HG02588 (cell line): ENCODE results near the gene SLBP.
A peak's percentile ranks its signal among the peaks of the same experiment; 100 is the strongest.

Experiments used
- ATAC-seq: cut with Tn5 transposase; IDR thresholded peaks from one replicate; pipeline ENCODE4 v1.9.1; 2021; ENCODE audit warnings: mild to moderate bottlenecking, moderate library complexity; ENCODE audit not compliant: unreplicated experiment

Gene SLBP

DNA sequence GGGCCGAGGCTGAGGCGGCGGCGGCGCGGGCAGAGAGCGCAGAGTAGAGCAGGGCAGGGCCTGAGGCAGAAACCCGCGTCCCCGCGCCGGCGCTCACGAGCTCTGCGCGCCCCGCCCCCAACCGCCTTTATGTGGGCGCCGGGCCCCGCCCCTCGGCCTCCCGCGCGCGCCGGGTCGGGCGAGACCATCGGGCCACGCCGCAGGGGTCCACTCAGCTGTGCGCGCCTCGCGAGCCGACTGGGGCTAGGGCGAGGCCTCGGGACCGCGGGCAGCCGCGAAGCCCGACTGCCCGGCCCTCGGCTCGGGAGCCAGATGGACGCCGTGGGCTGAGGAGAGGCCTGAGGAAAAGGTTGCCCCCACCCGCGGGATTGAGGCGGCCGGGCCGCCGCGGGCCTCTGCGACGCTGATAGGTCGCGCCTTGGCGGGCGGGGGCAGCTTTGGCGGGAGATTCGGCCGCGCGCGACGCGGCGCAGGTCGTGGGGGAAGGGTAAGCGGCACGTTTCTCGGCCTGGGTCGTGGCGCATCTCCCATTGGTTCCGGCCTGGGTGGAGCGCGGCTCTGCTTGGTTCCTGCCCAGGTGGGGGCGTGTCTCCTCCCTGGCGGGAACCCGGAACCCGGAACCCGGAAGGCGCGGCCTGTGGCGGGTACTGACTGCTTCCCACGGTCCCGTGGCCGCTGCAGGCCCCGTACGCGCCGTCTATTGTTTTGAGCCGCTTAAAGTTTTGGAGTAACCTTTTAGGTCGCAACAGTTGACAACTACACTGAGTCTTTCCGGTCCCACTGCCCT is at the start of gene SLBP:
TSS of gene SLBP (minus strand) at position 104 of the 787 bp plus-strand sequence. CDS start 131 bp downstream, outside the sequence.
- peak; percentile 70 for ATAC-seq

DNA sequence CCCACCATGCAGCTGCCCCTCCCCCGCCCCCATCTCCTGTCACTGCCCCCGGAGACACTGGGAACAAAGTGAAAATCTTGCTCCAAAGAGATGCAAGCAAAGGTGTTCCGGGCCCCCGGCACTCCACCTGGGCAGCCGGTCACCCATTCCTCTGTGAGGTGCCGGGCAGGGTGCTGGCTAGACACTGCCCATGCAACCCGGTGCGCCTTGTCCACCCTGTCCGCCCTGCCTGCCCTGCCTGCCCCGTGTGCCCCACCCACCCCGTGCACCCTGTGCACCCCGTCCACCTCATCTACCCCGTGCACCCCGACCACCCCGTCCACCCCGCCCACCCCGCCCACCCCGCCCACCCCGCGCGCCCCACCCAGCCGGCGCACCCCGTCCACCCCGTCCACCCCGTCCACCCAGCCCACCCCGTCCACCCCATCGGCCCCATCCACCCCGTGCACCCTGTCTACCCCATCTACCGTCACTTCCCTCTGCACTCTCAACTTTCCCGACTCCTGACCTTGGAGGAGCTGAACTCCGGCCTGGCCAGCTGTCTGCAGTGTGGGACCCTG is 49.1 kb upstream of the SLBP start:
- ATAC-seq = no peak

DNA sequence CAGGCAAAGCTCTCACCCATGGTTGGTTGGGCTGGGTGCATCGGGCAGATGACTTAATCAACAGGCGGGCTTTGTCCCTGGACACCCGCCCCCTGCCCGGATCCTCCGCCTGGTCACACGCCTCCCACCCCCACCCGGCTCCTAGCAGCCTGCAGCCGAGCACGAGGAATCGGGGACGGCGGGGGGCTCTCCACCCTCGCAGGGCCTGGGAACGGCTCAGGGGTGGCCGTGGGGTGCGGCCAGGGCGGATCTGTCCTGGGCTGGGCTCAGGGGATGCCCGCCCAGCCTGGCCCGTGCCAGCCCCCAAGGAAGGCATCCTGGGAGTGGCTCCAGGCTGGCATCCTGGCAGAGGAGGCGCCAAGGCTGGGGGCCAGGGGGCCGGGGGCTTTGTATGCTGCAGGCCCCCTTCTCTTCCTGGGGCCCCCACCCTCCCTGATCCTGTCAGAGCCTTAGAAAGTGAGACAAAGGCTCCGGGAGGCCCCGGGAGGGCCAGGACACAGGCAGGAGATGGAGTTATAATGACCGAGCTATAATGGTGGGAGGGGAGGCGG is 48.5 kb upstream of the SLBP start:
- no peak for ATAC-seq

DNA sequence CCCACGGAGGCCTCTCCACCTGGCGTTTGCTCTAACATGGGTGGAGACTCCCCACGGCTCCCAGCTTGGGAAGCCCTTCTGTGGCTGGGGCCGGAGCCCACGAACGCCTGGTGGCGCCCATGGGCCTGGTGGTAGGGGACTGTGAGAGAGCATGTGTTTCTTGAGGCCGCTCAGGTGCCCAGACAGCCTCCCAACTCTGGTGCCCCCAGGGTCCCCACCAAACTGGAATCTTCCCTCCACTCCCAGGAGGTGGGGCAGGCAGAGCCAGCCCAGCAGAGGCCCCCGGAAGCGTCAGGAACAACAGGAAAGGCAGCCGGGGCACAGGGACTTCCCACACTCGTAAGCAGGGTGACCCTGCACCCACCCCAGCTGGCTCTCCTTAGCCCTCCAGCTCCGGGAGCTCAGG is 47.7 kb upstream of the SLBP start:
- no peak for ATAC-seq

DNA sequence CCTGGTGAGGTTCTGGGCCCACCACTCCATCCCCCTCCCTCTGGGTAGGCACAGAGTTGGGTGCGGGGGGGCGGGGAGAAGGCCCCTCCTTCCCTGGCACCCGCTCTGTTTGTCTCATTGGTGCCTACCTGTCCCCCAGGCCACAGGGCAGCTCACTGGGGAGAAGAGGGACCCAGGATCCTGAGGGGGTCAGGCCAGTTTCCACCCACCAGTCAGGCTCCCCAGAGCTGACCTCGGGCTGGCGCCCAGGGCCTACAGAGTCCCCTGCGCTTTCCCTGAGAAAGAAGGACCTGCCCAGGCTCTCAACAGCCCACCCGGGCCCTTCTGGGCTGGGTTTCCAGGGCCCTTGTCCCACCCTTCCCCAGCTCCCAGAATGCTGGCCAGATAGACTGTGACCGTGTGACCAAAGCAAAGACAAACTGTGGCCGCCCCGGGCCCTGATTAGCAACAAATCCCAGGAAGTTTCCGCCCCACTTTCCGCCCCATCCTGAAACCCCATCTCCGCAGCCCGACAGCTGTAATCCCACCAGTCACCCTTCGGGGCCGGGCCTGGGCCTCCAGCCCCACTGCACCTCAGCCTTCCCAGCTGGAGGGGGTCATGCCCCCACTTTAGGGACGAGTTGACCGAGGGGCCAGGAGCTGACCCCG is 47.2 kb upstream of the SLBP start:
- ATAC-seq = no peak

DNA sequence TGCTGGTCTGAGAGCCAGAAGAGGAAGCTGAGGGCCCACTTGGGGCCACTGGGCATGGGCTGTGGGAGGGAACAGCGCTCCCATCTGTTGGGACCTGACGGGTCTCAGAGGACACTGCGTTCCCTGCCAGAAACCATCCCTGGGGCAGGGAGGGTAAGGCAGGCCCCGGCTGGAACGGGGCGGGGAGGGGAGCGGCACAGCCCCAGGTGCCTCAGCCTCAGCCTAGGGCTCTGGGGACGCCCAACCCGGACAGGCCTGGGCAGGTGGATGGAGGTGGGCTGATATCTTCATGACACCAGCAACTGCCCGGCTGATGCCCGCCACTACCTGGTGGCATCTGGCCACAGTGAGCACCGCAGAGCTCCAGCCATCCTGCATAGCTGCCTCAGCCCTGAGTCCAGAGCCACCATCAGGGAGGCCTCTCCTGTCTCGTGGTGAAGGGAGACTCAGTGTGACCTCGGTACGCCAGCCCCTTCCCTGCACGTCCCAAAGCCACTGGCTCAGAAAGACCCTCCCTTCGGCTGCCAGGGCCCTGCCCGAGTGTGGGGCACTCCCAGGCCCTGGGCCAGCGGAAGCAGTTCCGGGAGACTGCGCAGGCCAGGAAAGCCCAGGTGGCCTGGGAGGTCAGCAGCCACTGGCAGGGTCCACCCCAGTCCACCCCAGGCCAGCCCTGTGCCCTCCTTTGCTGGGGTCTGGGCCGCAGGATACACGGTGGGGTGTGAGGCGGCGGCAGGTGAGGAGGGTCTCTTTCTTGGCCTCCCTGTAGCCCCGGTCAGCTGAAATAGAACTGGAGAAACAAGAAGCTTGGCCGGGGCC is 46.4 kb upstream of the SLBP start:
- no peak for ATAC-seq

DNA sequence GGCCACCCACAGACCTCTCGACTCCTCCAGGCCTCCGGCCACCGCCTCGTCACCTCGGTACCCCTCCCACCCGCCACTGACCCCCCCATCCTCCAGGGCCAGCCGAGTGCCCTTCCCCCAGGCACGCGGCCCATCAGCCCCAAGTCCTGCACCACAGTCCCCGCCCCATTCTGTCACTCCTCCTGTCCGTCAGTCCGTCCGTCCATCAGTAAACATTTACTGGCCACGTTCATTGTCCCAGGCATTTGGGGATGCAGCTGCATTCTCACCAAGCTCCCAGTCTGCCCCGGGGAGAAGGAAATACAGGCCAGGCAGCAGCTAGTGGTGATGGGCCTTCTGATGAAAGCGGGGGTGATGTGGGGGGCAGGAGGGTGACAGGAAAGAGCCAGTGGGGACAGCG is 45.7 kb upstream of the SLBP start:
- no peak for ATAC-seq

DNA sequence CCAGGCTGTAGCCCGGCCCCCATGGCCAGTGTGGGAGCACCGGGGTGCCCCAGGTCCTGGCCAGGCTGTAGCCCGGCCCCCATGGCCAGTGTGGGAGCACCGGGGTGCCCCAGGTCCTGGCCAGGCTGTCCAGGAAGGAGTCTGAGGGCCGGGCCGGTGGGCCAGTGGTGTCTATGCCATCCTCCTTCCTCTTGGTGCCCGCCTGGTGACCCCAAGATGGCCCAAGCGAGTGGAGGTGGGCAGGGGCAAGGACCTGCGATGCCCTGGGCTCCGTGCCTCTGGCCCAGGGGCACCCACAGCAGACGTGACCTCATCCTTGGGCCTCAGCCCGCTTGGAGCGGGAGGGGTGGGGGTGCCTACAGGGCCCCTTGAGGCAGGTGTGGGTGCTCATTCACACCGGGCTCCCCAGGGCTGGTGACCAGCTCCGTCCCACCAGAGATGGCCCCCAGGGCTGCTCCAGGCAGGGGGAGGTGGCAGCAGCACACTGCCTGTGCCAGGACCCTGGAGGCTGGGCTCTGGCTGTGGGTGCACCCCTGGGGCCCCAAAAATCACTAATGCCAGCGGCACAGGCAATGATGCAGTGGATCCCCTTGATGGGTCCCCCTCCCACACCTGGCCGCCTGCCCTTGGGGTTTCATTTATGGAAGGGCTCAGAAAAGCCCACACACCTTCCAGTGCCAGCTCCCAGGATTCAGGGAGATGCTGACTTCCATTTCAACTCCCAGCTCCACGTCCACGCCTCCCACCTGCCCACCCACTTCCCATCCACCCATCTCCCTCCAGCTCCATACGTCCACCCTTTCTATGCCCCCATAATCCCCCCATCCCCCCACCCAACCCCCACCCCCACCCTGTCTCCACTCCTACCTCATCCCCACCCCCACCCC is 45.0 kb upstream of the SLBP start:
- ATAC-seq = no peak

DNA sequence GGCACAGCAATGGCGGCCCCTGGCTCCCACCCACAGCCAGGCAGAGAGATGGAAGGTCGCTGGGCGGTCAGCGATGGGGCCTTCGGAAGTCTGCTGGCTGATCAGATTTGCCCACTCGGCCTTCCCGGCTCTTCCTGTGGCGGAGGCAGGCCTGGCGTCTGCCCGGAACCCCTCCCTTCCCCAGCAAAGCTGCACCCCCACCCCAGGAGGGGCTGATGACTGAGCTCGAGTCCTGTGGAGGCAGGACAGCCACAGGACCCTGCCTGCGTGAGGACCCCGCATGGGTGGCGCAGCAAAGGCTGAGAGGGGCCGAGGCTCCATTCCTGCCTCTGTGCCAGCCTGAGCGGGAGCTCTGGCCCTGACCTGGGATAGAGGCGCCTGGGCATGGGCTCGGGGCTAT is 44.0 kb upstream of the SLBP start:
- ATAC-seq = no peak

DNA sequence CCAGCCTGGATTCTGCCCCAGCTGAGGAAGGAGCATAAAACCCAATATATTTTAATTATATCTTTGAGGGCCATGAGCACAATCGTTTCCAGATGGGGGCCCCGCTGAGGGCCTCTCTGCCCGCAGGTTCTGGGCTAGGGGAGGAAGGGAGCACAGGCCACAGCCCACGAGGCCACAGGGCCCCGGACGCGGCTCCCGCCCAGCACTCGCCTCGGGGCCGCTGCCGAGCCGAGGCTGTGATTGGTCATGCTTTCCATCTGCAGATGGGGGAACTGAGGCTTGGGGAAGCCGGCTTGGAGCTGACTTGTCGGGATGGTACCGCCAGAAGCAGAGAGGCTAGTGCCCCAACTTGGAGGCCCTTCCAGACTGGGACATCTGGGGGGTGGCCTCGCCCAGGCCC is 43.2 kb upstream of the SLBP start:
- no peak for ATAC-seq

DNA sequence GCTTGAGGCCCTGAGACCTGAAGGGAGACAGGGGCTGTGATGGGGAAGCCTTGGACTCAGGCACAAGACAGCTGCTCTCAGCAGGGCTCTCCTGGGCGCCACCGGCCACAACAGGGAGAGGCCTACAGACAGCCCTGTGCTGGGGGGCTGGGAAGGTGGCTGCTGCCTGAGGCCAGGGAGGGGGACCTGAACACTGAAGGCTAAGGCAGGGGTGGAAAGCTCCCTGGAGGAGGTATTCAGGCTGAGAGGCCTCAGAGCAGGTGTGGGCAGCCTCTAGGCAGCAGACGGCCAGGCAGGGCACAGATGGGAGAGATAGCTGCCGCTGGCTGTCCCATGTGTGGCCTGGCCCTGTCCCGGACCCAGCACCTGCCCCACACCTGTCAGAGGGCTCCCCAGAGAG is 42.2 kb upstream of the SLBP start:
- ATAC-seq = no peak

DNA sequence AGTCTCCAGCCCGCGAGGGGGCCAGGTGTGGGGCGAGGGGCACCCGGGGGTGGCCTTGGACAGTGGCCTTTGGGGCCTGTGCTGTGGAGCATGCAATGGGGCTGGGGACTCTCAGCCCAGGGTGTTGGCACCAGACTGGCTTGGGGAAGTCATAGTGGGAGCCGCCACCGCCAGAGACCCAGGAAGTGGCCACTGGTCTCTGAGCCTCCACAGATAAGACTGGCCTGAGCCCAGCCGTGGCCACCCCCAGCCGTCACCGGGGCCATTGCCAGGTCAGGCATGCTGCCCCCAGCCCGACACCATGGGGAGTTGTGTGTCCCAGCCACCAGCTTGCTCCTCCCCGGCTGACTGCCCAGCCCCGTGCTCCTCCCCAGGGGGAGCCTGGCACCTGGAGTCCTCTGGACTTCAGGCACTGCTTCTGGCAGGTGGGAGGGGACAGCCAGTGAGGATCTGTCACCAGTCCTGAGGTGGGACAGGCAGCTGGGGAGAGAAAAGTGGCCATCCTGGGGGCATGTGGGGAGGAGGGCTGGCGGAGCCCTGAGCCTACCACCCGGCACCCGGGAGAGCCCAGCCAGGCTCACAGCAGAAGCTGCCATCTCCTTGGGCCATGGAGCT is 41.7 kb upstream of the SLBP start:
- no peak for ATAC-seq

DNA sequence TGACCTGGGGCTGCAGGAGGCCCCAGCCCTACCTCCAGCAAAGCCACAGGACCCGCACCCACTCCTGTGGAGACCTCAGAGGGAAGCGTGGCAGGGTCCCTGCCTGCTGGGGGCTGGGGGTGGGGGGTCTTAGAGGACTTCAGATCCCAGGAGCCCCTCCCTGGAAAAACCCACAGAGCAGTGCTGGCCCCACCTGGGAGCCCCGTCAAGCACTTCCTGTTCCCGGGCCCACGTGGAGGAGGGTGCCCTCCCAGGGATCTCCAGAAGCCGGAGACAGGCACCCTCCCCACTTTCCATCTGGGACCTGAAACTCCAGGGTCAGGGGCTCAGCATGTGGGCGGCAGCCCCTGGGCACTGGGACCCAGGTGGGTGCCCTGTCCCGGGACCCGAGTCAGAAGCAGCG is 41.2 kb upstream of the SLBP start:
- no peak for ATAC-seq

DNA sequence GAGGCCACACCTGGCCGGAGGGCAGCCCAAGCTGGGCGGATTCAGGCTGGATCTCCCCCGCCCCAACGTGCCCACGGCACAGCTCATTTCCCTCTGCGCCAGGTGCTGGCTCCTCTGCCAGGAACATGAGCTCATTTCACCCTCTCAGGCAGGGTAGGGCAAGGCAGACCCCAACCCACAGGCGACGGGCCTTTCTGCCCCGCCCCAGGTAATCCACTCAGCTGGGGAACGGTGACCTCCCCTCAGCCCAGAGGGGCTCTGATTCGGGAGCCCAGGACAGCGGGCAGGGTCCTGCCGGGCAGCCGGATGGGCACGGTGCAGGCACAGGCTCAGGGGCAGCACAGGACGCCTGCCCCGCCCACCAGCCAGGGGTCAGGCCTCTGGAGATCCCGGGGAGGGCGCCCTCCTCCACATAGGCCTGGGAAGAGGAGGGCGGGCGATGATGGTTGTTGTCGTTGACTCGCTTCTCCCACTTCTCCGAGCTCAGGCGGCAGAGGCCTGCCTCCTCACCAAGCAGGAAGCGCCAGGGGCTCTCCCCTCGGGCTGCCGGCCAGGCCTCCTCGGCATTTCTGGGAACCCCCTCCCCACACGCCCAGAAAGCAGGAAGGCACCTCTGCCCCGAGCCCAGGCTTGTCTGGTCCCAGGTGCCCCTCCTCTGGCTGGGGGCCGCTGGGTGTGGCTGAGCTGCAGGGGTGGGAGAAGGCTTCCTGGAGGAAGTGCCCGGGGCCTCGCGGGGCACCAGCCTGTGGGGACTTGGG is 40.3 kb upstream of the SLBP start:
- ATAC-seq = no peak

DNA sequence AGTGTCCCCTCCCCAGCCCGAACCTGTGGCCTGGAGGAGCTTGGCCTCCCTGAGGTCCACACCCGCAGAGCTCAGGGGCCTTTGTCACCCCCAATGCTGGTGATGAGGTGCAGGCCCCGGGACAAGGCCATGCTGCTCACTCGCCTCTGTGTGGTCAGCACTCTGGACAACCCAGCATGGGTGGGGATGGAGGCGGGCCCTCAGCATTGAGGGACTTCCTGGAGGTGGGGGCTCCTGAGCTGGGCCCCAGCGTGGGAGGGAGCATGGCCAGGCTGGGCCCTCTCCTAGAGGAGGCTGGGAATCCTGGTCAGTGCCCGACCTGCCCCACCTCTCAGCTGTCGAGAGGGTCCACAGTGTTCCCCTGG is 39.8 kb upstream of the SLBP start:
- ATAC-seq = no peak

DNA sequence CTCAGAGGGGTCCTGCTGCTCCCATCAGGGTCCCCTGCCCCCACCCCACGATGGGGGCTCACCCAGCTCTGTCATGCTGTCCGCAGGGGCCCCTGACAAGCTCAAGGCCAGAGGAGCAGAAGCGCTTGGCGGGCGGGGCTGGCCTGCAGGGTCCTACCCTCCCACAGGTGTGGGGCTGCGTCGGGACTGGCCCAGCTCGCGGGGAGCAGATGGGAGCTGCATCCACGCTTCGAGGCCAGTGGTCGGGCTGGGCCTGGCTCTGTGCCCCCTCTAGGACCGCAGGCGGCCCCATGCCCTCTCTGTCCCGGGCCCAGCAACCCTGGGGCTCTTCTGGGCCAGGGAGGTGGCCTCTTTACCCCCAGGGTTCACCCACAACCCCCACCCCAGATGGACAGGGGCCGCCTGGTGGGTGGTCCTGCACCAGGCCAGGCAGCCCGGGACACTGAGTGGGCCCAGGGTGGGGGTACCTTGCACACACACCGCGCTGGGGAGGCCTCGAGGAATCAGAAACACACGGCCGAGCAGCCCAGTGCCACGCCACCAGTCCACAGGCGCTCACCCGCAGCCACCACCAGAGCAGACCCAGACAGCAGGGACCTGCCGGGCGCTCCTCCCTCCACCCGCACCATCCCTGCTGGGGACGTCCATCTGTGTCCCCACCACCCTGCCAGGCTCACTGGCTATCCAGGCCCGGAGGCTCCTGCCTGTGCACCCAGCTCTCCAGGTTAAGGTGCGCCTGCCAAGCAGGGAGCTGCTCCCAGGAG is 39.2 kb upstream of the SLBP start:
- ATAC-seq = no peak

DNA sequence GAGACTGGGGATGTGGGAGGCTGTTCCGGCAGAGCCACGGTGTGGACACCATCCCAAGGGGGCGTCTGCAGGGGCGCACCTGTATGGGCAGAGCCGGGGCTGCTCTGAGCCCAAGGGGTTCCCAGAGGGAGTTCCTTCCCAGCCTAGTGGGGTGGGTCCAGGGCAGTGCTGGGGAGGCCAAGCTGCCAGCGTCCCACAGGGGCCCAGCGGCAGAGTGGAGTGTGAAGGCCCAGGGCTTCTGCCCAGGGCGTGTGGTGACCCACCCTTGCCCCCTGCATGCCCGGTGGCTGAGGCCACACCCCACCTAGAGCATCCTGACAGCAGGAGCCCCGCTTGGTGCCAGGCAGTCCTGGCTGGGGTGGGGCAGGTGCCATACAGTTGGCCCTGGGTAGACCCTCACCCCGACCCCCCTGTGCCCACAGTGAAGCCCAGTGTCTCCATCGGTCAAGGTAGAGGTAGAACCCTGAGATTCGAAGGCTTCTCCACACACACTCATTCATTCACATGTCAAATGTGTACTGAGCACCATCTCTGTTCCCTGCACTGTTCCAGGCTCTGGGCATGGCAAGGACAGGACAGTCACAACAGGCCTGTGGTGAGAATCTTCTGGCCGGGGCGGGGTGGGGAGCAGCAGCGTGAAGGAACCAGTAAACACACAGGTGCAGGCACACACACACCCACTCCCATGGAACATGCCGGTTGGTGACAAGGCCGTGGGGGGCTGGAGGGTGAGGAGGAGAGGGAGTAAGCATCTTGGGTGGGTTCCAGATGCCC is 38.4 kb upstream of the SLBP start:
- ATAC-seq = no peak

DNA sequence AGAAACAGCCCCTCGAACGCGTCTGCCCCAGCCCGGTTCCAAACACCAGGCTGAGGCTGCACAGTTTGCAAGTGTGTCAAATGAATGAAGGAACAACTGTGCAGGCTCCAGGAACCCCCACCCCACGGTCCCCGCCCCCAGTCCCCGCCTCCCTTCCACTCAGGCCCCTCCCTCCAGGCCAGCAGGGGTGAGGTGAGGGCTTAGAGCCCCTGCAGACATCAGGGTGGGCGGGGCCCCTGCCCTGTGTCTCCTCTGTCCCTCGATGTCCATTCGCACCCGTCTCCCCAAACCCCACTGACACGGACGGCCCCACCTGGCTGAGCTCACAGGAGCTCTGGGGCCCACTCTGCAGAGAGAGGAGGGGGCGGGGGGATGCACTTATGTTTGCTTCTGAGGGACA is 37.7 kb upstream of the SLBP start:
- ATAC-seq = no peak
